Chondrocyte (in vitro differentiated cells): ENCODE results near the gene CRACDL. TPM values are rescaled to one million over a fixed set of nuclear protein-coding genes. Genes with fewer than 3 reads are reported as not detected.

Experiments
- DNase-seq: peaks from one replicate; pipeline ENCODE4 v3.0.0; 2021; ENCODE audit warnings: mixed read lengths, low spot score
- H3K27ac Mint-ChIP-seq: one replicate; pipeline ENCODE4 v1.8.0; 2021; ENCODE audit warnings: mild to moderate bottlenecking, moderate library complexity, mixed read lengths; ENCODE audit not compliant: unreplicated experiment
- H3K27me3 Mint-ChIP-seq: 2 replicates; pipeline ENCODE4 v1.8.0; 2021; ENCODE audit warnings: low read depth, mixed read lengths
- H3K36me3 Mint-ChIP-seq: 2 replicates; pipeline ENCODE4 v1.8.0; 2021; ENCODE audit warnings: low read depth, mixed read lengths
- H3K4me1 Mint-ChIP-seq: 2 replicates; pipeline ENCODE4 v1.8.0; 2021; ENCODE audit warnings: low read depth, mild to moderate bottlenecking, mixed read lengths
- H3K4me3 Mint-ChIP-seq: one replicate; pipeline ENCODE4 v1.8.0; 2021; ENCODE audit warnings: mild to moderate bottlenecking, moderate library complexity, mixed read lengths; ENCODE audit not compliant: unreplicated experiment
- H3K9me3 Mint-ChIP-seq: 2 replicates; pipeline ENCODE4 v1.8.0; 2021; ENCODE audit warnings: low read depth, mixed read lengths
- CTCF ChIP-seq: fragments of 200-600 bp; sonication (generic); IDR thresholded peaks from 2 replicates; pipeline ENCODE4 v1.5.0; 2021; ENCODE audit warnings: antibody characterized with exemption, mild to moderate bottlenecking, moderate library complexity
- total RNA-seq: library from RNA; stranded (reverse); gene quantifications from 3 replicates; pipeline ENCODE4 v1.2.1, GENCODE V29; 2021

The CRACDL gene
- total RNA-seq, 1 donor from 2014 or later = 17.0 TPM

- Mint-ChIP-seq H3K9me3 (no peaks in the 10 kb centered on the region), H3K4me3 (no peak overlapping the region), H3K36me3 (peaks cover 18% of the 10 kb centered on the region), H3K27me3 (peaks cover 16% of the 10 kb centered on the region), H3K4me1 (peaks cover 4% of the 10 kb centered on the region), H3K27ac (no peak overlapping the region)
- no peak for DNase-seq
- TF ChIP-seq CTCF = no peak
These were observed 119.7 kb downstream of the CRACDL start for GRCh38 chr2:98816281-98816680.

GRCh38 chr2:98815795-98816194 is 120.2 kb downstream of the CRACDL start:
- H3K27ac Mint-ChIP-seq = no peak overlapping the region
- H3K4me1 Mint-ChIP-seq = peaks cover 8% of the 10 kb centered on the region
- H3K36me3 Mint-ChIP-seq = peaks cover 18% of the 10 kb centered on the region
- no peaks in the 10 kb centered on the region for H3K9me3 Mint-ChIP-seq
- no peak for TF ChIP-seq CTCF
- H3K4me3 Mint-ChIP-seq = no peak overlapping the region
- peaks cover 16% of the 10 kb centered on the region for H3K27me3 Mint-ChIP-seq
- no peak for DNase-seq

GRCh38 chr2:98811766-98812165 is 124.3 kb downstream of the CRACDL start:
- H3K9me3 Mint-ChIP-seq = no peaks in the 10 kb centered on the region
- peaks cover 34% of the 10 kb centered on the region for H3K4me1 Mint-ChIP-seq
- peaks cover 9% of the 10 kb centered on the region for H3K27me3 Mint-ChIP-seq
- no peak for TF ChIP-seq CTCF
- H3K27ac Mint-ChIP-seq = no peak overlapping the region
- no peak overlapping the region for H3K4me3 Mint-ChIP-seq
- H3K36me3 Mint-ChIP-seq = peaks cover 8% of the 10 kb centered on the region
- DNase-seq = no peak

GRCh38 chr2:98810588-98810928 is 125.5 kb downstream of the CRACDL start:
- H3K36me3 Mint-ChIP-seq = peaks cover 1% of the 10 kb centered on the region
- peak overlapping the region; percentile 27 for H3K4me3 Mint-ChIP-seq
- no peaks in the 10 kb centered on the region for H3K9me3 Mint-ChIP-seq
- no peak for TF ChIP-seq CTCF
- H3K4me1 Mint-ChIP-seq = peaks cover 46% of the 10 kb centered on the region
- H3K27ac Mint-ChIP-seq = no peak overlapping the region
- H3K27me3 Mint-ChIP-seq = peaks cover 1% of the 10 kb centered on the region
- DNase-seq = no peak

- Mint-ChIP-seq H3K4me1 (peaks cover 52% of the 10 kb centered on the region), H3K9me3 (no peaks in the 10 kb centered on the region), H3K36me3 (peaks cover 1% of the 10 kb centered on the region), H3K4me3 (peak overlapping the region; percentile 27), H3K27me3 (no peaks in the 10 kb centered on the region), H3K27ac (peak overlapping the region; percentile 46)
- DNase-seq = no peak
- no peak for TF ChIP-seq CTCF
These were observed 126.0 kb downstream of the CRACDL start for GRCh38 chr2:98809878-98810587.
